ENCODE measurements around the gene EVPLL. TPM values are rescaled to one million over a fixed set of nuclear protein-coding genes. Genes with fewer than 3 reads are reported as not detected.
"Not testable (repeated sequence)": the region's sequence is repeated elsewhere in the genome, so short reads cannot be mapped to it uniquely, and the experiment has no call there.

The EVPLL gene
- total and polyA plus RNA-seq, 2 donors from 2014 or later: 0.82 to 1.2 TPM

DNA sequence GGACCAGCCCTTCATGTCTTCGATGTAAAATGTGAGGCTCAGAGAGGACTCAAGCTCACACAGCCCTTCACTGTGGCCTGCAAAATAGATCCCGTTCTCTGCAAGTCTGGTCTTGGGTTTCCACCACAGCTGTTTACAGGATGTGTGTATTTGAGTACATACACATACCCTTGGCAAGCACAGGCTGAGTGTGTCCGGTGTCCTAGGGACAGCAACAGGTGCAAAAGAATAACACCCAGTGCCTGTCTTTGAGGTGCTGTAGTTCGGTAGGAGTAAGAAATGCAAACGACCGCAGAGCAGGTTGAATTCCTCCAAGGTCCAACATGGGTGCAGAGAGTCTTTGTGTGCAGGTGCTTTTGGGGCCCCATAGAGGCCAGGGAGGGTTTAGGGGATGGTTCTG lies 44.9 kb downstream of the EVPLL start:
- FAIRE-seq; H3K27me3 ChIP-seq (ENCODE audit: control insufficient read depth, insufficient read depth, low read length); H3K9me3 ChIP-seq (ENCODE audit: control insufficient read depth in 2 of 3, insufficient read depth in 1 of 3, low read length in 3 of 3); DNase-seq; H3K36me3 ChIP-seq (ENCODE audit: control insufficient read depth in 2 of 3, insufficient read depth in 3 of 3, low read length in 3 of 3); H3K27ac ChIP-seq (ENCODE audit: low read depth in 2 of 2, low read length in 2 of 2); H3K9ac ChIP-seq (ENCODE audit: low read length in 3 of 3); intact Hi-C loops (cut with DNase I); H3K4me3 ChIP-seq (ENCODE audit: low read length in 3 of 3); H3K4me1 ChIP-seq (ENCODE audit: control insufficient read depth in 2 of 3, insufficient read depth in 2 of 3, low read depth in 1 of 3, low read length in 3 of 3): not testable (repeated sequence)

DNA sequence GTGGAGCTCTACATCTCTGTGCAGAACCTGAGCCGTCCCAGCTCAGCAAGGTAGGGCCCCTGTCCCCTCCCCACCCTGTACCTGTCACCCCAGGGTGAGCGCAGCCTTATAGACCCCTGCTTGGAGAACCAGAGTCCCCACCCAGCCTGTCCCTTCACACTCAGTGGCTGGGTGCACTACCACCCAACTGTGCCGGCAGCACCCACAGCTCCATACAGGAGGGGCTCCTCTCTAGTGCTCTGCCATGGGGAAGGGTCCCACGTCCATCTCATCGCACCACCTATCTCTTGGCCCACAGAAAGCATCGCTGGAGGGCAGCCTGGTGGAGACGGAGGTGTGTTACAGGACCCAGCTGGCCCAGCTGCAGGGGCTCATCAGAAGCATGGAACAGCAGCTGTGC lies 45.4 kb downstream of the EVPLL start:
- H3K4me1 ChIP-seq (ENCODE audit: control insufficient read depth in 2 of 3, insufficient read depth in 2 of 3, low read depth in 1 of 3, low read length in 3 of 3); intact Hi-C loops (cut with DNase I); H3K9ac ChIP-seq (ENCODE audit: low read length in 3 of 3); H3K9me3 ChIP-seq (ENCODE audit: control insufficient read depth in 2 of 3, insufficient read depth in 1 of 3, low read length in 3 of 3); H3K27ac ChIP-seq (ENCODE audit: low read depth in 2 of 2, low read length in 2 of 2); H3K4me3 ChIP-seq (ENCODE audit: low read length in 3 of 3); H3K27me3 ChIP-seq (ENCODE audit: control insufficient read depth, insufficient read depth, low read length); H3K36me3 ChIP-seq (ENCODE audit: control insufficient read depth in 2 of 3, insufficient read depth in 3 of 3, low read length in 3 of 3); FAIRE-seq: not testable (repeated sequence)
- peak in 1 of 5 donors; percentile 39 for DNase-seq

DNA sequence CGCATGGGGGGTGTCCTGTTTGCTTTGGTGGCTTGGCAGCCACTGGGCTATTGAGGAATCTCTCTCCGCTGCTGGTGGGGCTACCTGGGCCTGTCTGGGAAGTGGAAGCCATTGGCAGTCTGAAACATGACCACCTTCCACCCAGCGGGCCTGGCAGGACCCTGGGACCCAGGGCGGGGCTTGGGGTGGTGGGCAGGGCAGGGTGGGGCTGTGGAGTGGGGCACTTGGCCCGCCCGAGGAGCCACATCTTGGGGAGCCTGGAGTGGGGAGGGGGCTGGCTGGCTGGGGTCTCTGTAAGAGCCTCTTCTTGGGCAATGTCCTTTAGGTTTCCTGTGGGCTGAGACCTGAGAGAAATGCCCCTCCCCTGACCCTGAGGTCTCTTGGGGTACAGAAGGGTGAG lies 48.0 kb downstream of the EVPLL start:
- H3K27ac ChIP-seq (ENCODE audit: low read depth in 2 of 2, low read length in 2 of 2); H3K27me3 ChIP-seq (ENCODE audit: control insufficient read depth, insufficient read depth, low read length); H3K9me3 ChIP-seq (ENCODE audit: control insufficient read depth in 2 of 3, insufficient read depth in 1 of 3, low read length in 3 of 3); FAIRE-seq; H3K36me3 ChIP-seq (ENCODE audit: control insufficient read depth in 2 of 3, insufficient read depth in 3 of 3, low read length in 3 of 3); H3K4me1 ChIP-seq (ENCODE audit: control insufficient read depth in 2 of 3, insufficient read depth in 2 of 3, low read depth in 1 of 3, low read length in 3 of 3); H3K9ac ChIP-seq (ENCODE audit: low read length in 3 of 3); H3K4me3 ChIP-seq (ENCODE audit: low read length in 3 of 3); intact Hi-C loops (cut with DNase I): not testable (repeated sequence)
- DNase-seq: peak in 1 of 5 donors; percentile 61

DNA sequence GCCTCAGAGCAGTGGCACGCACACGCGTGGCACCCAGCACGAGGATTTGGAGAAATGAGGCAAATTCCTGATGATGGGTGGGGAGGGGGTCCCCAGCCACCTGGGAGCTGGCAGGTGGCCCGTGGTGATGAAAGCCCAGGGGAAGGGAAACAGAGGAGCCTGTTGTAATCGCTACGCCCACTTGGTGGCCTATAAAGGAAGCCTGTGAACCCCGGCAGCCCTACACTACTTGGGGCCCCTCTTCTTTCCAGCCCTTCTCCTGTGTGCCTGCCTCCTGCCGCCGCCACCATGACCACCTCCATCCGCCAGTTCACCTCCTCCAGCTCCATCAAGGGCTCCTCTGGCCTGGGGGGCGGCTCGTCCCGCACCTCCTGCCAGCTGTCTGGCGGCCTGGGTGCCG lies 49.1 kb downstream of the EVPLL start:
- DNase-seq; H3K4me1 ChIP-seq (ENCODE audit: control insufficient read depth in 2 of 3, insufficient read depth in 2 of 3, low read depth in 1 of 3, low read length in 3 of 3); H3K9me3 ChIP-seq (ENCODE audit: control insufficient read depth in 2 of 3, insufficient read depth in 1 of 3, low read length in 3 of 3); H3K9ac ChIP-seq (ENCODE audit: low read length in 3 of 3); H3K4me3 ChIP-seq (ENCODE audit: low read length in 3 of 3); H3K36me3 ChIP-seq (ENCODE audit: control insufficient read depth in 2 of 3, insufficient read depth in 3 of 3, low read length in 3 of 3); H3K27ac ChIP-seq (ENCODE audit: low read depth in 2 of 2, low read length in 2 of 2); FAIRE-seq; intact Hi-C loops (cut with DNase I); H3K27me3 ChIP-seq (ENCODE audit: control insufficient read depth, insufficient read depth, low read length): not testable (repeated sequence)

DNA sequence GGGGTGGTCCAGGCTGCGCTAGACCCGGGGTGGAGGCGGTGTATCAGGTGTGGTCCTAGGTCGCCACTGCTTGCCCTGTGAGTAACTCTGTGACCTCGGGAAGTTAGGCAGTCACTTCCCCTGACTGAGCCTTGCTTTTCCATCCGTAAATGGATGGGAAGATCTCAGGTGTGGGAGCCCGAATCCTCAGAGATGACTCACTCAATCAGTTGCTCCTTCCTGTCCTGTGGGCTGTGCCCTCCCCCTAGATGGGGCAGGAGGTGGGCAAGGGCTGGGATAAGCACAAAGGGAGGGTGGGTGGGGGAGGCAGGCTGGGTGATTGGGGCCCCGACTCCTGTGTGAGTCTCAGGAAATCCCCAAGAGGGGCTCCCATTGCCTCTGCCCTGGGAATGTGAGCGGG lies 54.6 kb downstream of the EVPLL start:
- H3K36me3 ChIP-seq (ENCODE audit: control insufficient read depth in 2 of 3, insufficient read depth in 3 of 3, low read length in 3 of 3); H3K27ac ChIP-seq (ENCODE audit: low read depth in 2 of 2, low read length in 2 of 2); H3K4me1 ChIP-seq (ENCODE audit: control insufficient read depth in 2 of 3, insufficient read depth in 2 of 3, low read depth in 1 of 3, low read length in 3 of 3); FAIRE-seq; H3K27me3 ChIP-seq (ENCODE audit: control insufficient read depth, insufficient read depth, low read length); H3K9me3 ChIP-seq (ENCODE audit: control insufficient read depth in 2 of 3, insufficient read depth in 1 of 3, low read length in 3 of 3); intact Hi-C loops (cut with DNase I); DNase-seq; H3K9ac ChIP-seq (ENCODE audit: low read length in 3 of 3); H3K4me3 ChIP-seq (ENCODE audit: low read length in 3 of 3): not testable (repeated sequence)

Small RNA genes lying within 50 kb of the gene (microRNA-seq; reads per million reads assigned to microRNA genes)
- not detected for gene MIR6778

Other genes with a start within 250 kb of the EVPLL start
- 94.4 TPM for gene ALKBH5, start 193.9 kb upstream of the EVPLL start, total RNA-seq
- 67.1 TPM for gene ALKBH5, start 193.9 kb upstream of the EVPLL start, polyA plus RNA-seq (ENCODE audit: insufficient read depth, low read depth, low replicate concordance)
- 13.7 TPM for gene LLGL1, start 152.1 kb upstream of the EVPLL start, total RNA-seq
- gene LLGL1, start 152.1 kb upstream of the EVPLL start, polyA plus RNA-seq (ENCODE audit: insufficient read depth, low read depth, low replicate concordance): 8.0 TPM
- gene FLII, start 119.0 kb upstream of the EVPLL start, total RNA-seq: 301 TPM
- 139 TPM for gene FLII, start 119.0 kb upstream of the EVPLL start, polyA plus RNA-seq (ENCODE audit: insufficient read depth, low read depth, low replicate concordance)
- 25.3 TPM for gene MIEF2, start 117.1 kb upstream of the EVPLL start, total RNA-seq
- gene MIEF2, start 117.1 kb upstream of the EVPLL start, polyA plus RNA-seq (ENCODE audit: insufficient read depth, low read depth, low replicate concordance): 19.3 TPM
- gene TOP3A, start 62.8 kb upstream of the EVPLL start, total RNA-seq: 30.3 TPM
- gene TOP3A, start 62.8 kb upstream of the EVPLL start, polyA plus RNA-seq (ENCODE audit: insufficient read depth, low read depth, low replicate concordance): 7.9 TPM
- gene SMCR8, start 62.5 kb upstream of the EVPLL start, total RNA-seq: 22.4 TPM
- 3.1 TPM for gene SMCR8, start 62.5 kb upstream of the EVPLL start, polyA plus RNA-seq (ENCODE audit: insufficient read depth, low read depth, low replicate concordance)
- 162 TPM for gene SHMT1, start 14.2 kb upstream of the EVPLL start, total RNA-seq
- gene SHMT1, start 14.2 kb upstream of the EVPLL start, polyA plus RNA-seq (ENCODE audit: insufficient read depth, low read depth, low replicate concordance): 241 TPM
- not detected for gene LGALS9C, start 99.0 kb downstream of the EVPLL start, total RNA-seq
- gene LGALS9C, start 99.0 kb downstream of the EVPLL start, polyA plus RNA-seq (ENCODE audit: insufficient read depth, low read depth, low replicate concordance): not detected